Measurements from ENCODE around the gene KCNJ12. TPM values are rescaled to one million over a fixed set of nuclear protein-coding genes. Genes with fewer than 3 reads are reported as not detected.
"Not testable (repeated sequence)": the region's sequence is repeated elsewhere in the genome, so short reads cannot be mapped to it uniquely, and the experiment has no call there.

The KCNJ12 gene
- total RNA-seq, 2 donors from 2014 or later, result 0.52 to 0.99 TPM

GRCh38 chr17:21455761-21456160, 79.6 kb downstream of the KCNJ12 start:
- intact Hi-C loops (cut with DNase I), result no loop called here

GRCh38 chr17:21456449-21456848, 80.3 kb downstream of the KCNJ12 start:
- H3K27ac ChIP-seq; ATAC-seq; H3K9me3 ChIP-seq; DNase-seq; H3K27me3 ChIP-seq; intact Hi-C loops (cut with DNase I); H3K4me3 ChIP-seq; H3K36me3 ChIP-seq (replicated peaks in 1 of 2; ENCODE audit: insufficient read depth in 1 of 2, low read depth in 2 of 2): not testable (repeated sequence)
- peaks cover 10% of the 10 kb centered on the region for H3K4me1 ChIP-seq
- 67 to 68% methylated on average over 5 of the region's 5 CpGs for WGBS, 2 donors

More at GRCh38 chr17:21455761-21456160, 79.6 kb downstream of the KCNJ12 start:
- Histone ChIP-seq H3K4me3 (no peak overlapping the region), H3K9me3 (no peaks in the 10 kb centered on the region), H3K4me1 (peaks cover 10% of the 10 kb centered on the region), H3K27ac (no peak overlapping the region), H3K27me3 (no peaks in the 10 kb centered on the region), H3K36me3 (replicated peaks in 1 of 2; ENCODE audit: insufficient read depth in 1 of 2, low read depth in 2 of 2) (no peaks in the 10 kb centered on the region)
- ATAC-seq, result no peak
- WGBS, 2 donors, result 73 to 78% methylated on average over 6 of the region's 6 CpGs
- no peak for TF ChIP-seq POLR2A (IDR thresholded peaks at IDR 0.05)
- no peak for TF ChIP-seq CTCF (IDR thresholded peaks at IDR 0.05)
- no peak for DNase-seq

GRCh38 chr17:21457051-21458026, 81.2 kb downstream of the KCNJ12 start:
- Histone ChIP-seq H3K4me1 (peaks cover 6% of the 10 kb centered on the region), H3K27ac (peak overlapping the region in 1 of 4 donors; percentile 20), H3K27me3 (no peaks in the 10 kb centered on the region), H3K36me3 (replicated peaks in 1 of 2; ENCODE audit: insufficient read depth in 1 of 2, low read depth in 2 of 2) (no peaks in the 10 kb centered on the region), H3K4me3 (no peak overlapping the region), H3K9me3 (no peaks in the 10 kb centered on the region)
- ATAC-seq (peak; percentile 97), DNase-seq (peak; percentile 89 to 94 (median 92))
- no peak for TF ChIP-seq POLR2A (IDR thresholded peaks at IDR 0.05)
- TF ChIP-seq CTCF (IDR thresholded peaks at IDR 0.05), result peak; percentile 86 to 99 (median 92)
- intact Hi-C loops (cut with DNase I), result no loop called here
- 10 to 37% methylated on average over 19 to 35 of the region's 36 CpGs for WGBS, 2 donors

- Histone ChIP-seq H3K9me3 (no peaks in the 10 kb centered on the region), H3K27ac (no peak overlapping the region), H3K4me1 (no peaks in the 10 kb centered on the region), H3K36me3 (replicated peaks in 1 of 2; ENCODE audit: insufficient read depth in 1 of 2, low read depth in 2 of 2) (no peaks in the 10 kb centered on the region), H3K27me3 (no peaks in the 10 kb centered on the region), H3K4me3 (no peak overlapping the region)
- ATAC-seq (no peak), DNase-seq (no peak)
- 20 to 43% methylated on average over 6 to 7 of the region's 7 CpGs for WGBS, 2 donors
- intact Hi-C loops (cut with DNase I), result no loop called here
- TF ChIP-seq POLR2A (IDR thresholded peaks at IDR 0.05), result no peak
- no peak for TF ChIP-seq CTCF (IDR thresholded peaks at IDR 0.05)
These were observed 81.9 kb downstream of the KCNJ12 start for GRCh38 chr17:21458054-21458453.

- intact Hi-C loops (cut with DNase I), result no loop called here
- H3K27me3 ChIP-seq, result peaks cover 0 to 3% of the 10 kb centered on the region in 2 donors
- H3K36me3 ChIP-seq (replicated peaks in 1 of 2; ENCODE audit: insufficient read depth in 1 of 2, low read depth in 2 of 2), result no peaks in the 10 kb centered on the region
- TF ChIP-seq POLR2A (IDR thresholded peaks at IDR 0.05) (no peak), CTCF (IDR thresholded peaks at IDR 0.05) (no peak)
- ATAC-seq, result no peak
- no peaks in the 10 kb centered on the region for H3K4me1 ChIP-seq
- DNase-seq, result no peak
- H3K9me3 ChIP-seq, result no peaks in the 10 kb centered on the region
- no peak overlapping the region for H3K4me3 ChIP-seq
- H3K27ac ChIP-seq, result no peak overlapping the region
- 58 to 63% methylated on average over 8 of the region's 8 CpGs for whole genome bisulfite sequencing, 2 donors
These were observed 83.4 kb downstream of the KCNJ12 start for GRCh38 chr17:21459536-21459935.
